OCI-LY1 (cell line): ENCODE measurements around the gene PILRA.

Experiments used
- CTCF ChIP-seq: fragments of 200-600 bp; sonication (generic), shearing (Covaris generic); IDR thresholded peaks from 2 replicates; pipeline ENCODE4 v1.5.1; 2017; ENCODE audit warnings: mild to moderate bottlenecking, antibody characterized with exemption, low read length, moderate library complexity, mixed read lengths
- EZH2 ChIP-seq: fragments of 200-600 bp; sonication (generic), shearing (Covaris generic); IDR thresholded peaks from 2 replicates; pipeline ENCODE4 v1.8.0; 2017; ENCODE audit warnings: borderline replicate concordance, mixed run types, mild to moderate bottlenecking, antibody characterized with exemption, low read length, moderate library complexity, mixed read lengths

- TF ChIP-seq EZH2 (no peak), CTCF (no peak)
Observed at GRCh38 chr7:100356416-100357068, 16.7 kb upstream of the PILRA start.
